Activated CD4-positive, alpha-beta T cell treated with anti-CD3 and anti-CD28 coated beads for 48 hours (primary cell): ENCODE results near the gene MARCHF11.

Experiments
- DNase-seq: peaks from one replicate; pipeline ENCODE4 v3.0.0-alpha.2; 2020

Gene MARCHF11

GRCh38 chr5:16131878-16132277 is 47.7 kb downstream of the MARCHF11 start:
- no peak for DNase-seq

GRCh38 chr5:16128944-16129343 is 50.6 kb downstream of the MARCHF11 start:
- no peak for DNase-seq

- DNase-seq, result no peak
These were observed 51.6 kb downstream of the MARCHF11 start for GRCh38 chr5:16127865-16128544.

- no peak for DNase-seq
These were observed 59.0 kb downstream of the MARCHF11 start for GRCh38 chr5:16120579-16120978.

- no peak for DNase-seq
These were observed 59.8 kb downstream of the MARCHF11 start for GRCh38 chr5:16119790-16120189.

- no peak for DNase-seq
These were observed 64.5 kb downstream of the MARCHF11 start for GRCh38 chr5:16115140-16115539.

- no peak for DNase-seq
These were observed 71.2 kb downstream of the MARCHF11 start for GRCh38 chr5:16108418-16108817.

GRCh38 chr5:16104961-16105360 is 74.6 kb downstream of the MARCHF11 start:
- DNase-seq, result no peak

- DNase-seq, result no peak
These were observed 84.0 kb downstream of the MARCHF11 start for GRCh38 chr5:16095612-16096011.

- DNase-seq, result no peak
These were observed 89.3 kb downstream of the MARCHF11 start for GRCh38 chr5:16090270-16090669.

GRCh38 chr5:16082982-16083381 is 96.6 kb downstream of the MARCHF11 start:
- DNase-seq, result no peak

- no peak for DNase-seq
These were observed 97.5 kb downstream of the MARCHF11 start for GRCh38 chr5:16082053-16082452.

GRCh38 chr5:16081376-16081955 is 98.1 kb downstream of the MARCHF11 start:
- DNase-seq, result no peak

- DNase-seq, result no peak
These were observed 102.9 kb downstream of the MARCHF11 start for GRCh38 chr5:16076657-16077056.

GRCh38 chr5:16074358-16074757 is 105.2 kb downstream of the MARCHF11 start:
- DNase-seq, result no peak

GRCh38 chr5:16072616-16073015 is 107.0 kb downstream of the MARCHF11 start:
- no peak for DNase-seq

- DNase-seq, result no peak
These were observed 112.2 kb downstream of the MARCHF11 start for GRCh38 chr5:16067415-16067814.

- no peak for DNase-seq
These were observed 112.8 kb downstream of the MARCHF11 start for GRCh38 chr5:16066810-16067209.

- no peak for DNase-seq
These were observed 113.3 kb downstream of the MARCHF11 start for GRCh38 chr5:16066320-16066719.

GRCh38 chr5:16065831-16066230 is 113.8 kb downstream of the MARCHF11 start:
- no peak for DNase-seq

- DNase-seq, result no peak
These were observed 115.3 kb downstream of the MARCHF11 start for GRCh38 chr5:16064135-16064893.

- DNase-seq, result no peak
These were observed 118.4 kb downstream of the MARCHF11 start for GRCh38 chr5:16061163-16061562.

GRCh38 chr5:16057277-16057676 is 122.3 kb downstream of the MARCHF11 start:
- no peak for DNase-seq

GRCh38 chr5:16051246-16051755 is 128.3 kb downstream of the MARCHF11 start:
- DNase-seq, result no peak
